GM19372 (cell line): ENCODE data around the gene FARP1.

ENCODE experiments used
- ATAC-seq: cut with Tn5 transposase; IDR thresholded peaks from one replicate; pipeline ENCODE4 v1.9.1; 2021; ENCODE audit warnings: mild to moderate bottlenecking, low read depth, moderate library complexity; ENCODE audit not compliant: unreplicated experiment

FARP1 gene

DNA sequence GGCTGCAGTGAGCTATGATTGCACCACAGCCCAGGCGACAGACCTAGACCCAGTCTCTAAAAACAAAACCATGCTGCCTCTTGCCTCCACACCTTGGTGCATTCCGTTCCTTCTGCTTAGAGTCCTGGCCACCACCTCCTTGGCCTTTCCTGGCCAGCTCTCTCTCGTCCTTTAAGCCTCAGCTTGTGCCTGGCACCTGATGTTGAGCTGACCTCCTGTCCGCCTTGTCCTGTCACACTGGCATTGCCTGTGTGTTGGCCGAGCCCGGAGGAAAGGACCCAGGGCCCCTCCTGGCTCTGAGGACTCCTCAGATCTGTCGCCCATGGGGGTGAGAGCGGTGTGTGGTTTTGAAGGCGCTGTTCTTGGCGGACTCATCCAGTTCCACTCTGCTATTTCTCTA is 290.8 kb downstream of the FARP1 start:
- ATAC-seq = no peak

DNA sequence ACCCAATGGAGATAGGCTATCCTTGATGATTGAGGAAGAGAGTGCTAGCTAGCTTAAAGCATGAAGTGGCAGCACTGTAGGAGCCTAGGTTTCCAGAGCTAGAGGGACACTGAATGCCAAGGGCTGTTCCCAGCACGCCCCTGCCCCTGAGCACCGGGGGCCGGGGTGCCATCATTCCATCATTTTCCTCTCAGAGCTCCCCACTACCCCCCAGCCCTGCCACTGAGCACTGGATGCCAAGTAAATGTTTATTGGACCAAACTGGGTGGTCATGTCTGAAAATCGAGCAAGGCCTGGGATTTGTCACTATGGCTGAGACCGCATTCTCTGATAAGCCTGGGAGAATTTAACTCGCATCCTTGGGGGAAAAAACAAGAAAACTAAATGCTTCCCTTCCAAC is 291.2 kb downstream of the FARP1 start:
- ATAC-seq = no peak

DNA sequence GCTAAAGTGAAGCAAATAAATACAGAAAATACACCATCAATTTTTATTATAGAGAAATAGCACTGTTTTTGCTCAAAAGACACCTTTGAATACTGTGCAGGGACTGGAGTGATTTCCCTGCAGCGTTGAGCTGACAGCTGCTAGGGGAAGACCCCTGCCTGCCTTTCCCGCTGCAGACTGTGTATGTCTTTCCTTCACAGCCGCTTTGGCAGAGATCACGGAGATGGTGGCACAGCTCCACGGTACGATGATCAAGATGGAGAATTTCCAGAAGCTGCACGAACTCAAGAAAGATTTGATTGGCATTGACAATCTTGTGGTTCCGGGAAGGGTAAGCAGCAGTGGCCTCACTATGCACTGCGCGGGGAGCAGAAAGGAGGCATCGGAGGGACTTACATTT is 292.5 kb downstream of the FARP1 start:
- ATAC-seq = no peak

DNA sequence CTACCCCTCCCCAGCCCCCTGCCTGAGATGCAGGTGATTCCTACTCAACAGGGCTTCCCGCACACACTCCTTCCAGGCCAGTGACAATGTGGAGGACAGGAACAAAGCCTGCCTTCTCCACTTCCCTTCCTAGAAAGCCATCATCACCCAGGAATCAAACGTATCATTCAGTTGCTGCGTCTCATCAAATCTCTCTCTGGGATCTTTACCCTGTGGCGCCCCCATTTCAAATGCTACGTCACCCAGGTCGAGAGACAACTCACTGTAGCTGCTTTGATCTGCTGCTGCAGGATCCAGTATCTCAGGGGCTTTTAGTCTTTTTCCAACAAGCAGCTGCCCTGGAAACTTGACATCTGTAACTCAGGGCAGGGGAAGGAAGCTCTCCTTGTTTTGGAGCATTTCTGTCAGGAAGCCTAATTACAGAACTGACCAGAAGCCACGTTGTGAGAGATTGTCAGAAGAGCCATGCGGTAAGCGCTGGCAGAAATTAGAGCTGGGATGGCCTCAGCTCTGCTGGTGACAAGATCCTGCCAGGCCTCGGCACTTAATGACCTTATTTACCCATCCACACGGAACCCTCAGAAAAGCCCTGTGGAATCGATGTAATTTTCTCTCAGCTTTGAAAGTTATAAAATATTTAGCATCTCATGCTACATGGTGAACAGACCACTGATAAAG is 293.5 kb downstream of the FARP1 start:
- ATAC-seq = no peak

DNA sequence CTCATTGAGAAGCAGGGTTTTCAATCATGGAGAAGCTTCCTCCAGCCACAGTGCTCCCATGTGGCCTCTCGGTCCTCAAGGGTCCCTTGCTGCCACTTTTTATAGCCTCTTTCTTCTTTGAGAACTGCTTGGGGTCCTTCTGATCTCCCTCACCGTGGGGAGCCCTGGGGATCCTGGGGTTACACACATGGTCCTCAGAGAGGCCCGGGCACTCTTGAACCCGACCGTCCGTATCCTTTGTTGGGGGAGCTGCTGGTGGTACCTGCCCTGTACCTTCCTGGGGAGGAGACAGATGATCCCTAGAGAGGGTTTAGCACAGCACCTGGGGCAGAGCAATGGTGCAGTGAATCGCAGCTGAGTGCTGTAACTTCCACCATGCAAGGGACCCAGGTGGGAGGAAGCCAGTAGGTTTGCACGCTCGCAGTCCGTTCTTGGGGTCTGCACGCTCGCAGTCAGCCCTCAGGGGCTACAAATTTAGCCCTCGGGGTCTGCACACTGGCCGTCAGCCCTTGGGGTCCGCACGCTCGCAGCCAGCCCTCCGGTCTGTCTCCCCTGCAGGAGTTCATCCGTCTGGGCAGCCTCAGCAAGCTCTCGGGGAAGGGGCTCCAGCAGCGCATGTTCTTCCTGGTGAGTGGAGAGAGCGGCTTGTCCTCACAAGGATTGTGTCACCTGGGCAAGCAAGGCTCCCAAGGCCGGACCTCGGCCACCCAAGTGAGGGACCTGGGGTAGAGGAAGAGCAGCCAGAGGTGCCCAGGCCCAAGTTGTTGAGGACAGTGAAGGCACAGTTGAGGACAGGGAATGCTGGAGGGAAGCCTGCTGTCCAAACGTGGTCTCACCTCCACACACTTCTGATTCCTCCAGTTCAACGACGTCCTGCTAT is 295.6 kb downstream of the FARP1 start:
- ATAC-seq = no peak

DNA sequence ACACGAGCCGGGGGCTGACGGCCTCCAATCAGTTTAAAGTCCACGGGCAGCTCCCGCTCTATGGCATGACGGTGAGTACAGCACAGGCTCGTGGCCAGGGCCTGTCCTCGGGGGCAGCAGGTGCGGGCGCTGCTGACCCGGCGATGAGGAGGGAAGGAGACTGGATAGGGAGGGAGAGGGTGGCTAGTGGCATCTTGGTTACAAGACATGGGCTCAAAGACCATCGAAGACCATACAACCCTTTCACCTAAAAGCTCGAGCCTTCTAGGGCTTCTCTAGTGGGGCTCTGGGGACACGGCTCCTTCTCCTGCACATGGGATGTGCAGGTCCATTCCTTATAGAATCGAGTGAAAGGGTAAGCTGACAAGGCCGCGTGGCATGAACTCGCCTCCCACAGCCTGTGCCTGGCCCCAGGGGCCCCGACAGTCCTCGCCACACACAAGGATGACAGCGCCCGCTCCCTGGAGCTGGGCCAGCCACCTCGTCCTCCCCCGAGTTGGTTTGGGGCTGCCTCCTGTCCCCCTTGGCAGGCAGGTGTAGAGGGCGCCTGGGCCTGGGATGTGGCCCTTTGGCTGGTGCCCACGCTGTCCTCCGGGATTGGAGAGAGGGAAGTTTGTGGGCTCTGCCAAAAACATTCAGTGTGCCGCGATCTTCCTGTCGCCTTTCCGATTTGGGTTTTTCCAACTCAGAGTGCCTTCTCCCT is 296.4 kb downstream of the FARP1 start:
- no peak for ATAC-seq

DNA sequence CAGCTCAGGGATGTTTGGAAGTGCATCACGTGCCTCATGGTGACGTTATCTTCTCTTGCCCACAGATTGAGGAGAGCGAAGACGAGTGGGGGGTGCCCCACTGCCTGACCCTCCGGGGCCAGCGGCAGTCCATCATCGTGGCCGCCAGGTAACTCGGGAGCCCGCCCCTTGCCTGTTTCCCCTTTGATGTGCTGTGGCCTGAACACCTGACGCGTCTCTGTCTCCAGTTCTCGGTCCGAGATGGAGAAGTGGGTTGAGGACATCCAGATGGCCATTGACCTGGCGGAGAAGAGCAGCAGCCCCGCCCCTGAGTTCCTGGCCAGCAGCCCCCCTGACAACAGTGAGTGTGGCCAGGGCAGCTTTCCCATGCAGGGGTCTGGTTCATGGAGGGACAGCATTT is 297.0 kb downstream of the FARP1 start:
- no peak for ATAC-seq

DNA sequence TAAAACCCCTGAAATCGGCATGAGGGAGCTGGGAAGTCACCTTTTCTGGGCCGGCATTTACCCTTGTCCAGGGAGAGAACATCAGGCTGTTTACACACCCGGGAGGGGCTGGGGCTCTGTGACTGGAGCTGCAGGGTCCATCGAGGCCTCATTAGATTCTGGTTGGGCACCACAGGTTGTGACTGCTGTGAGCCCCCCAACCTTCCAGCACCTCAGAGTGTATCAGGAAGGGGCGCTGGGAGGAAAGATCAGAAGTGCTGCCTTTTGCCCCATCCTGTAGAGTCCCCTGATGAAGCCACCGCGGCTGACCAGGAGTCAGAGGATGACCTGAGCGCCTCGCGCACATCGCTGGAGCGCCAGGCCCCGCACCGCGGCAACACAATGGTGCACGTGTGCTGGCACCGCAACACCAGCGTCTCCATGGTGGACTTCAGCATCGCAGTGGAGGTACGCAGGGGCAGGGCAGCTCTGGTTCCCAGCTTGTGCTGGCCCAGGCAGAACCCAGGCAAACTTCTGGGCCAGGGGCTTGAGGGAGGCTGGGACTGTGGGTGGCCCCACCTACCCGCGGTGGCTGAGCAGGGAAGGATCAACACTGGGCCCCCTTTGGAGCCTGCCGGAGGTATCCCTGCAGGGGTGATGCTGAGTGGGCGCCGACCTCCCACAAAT is 297.6 kb downstream of the FARP1 start:
- no peak for ATAC-seq

DNA sequence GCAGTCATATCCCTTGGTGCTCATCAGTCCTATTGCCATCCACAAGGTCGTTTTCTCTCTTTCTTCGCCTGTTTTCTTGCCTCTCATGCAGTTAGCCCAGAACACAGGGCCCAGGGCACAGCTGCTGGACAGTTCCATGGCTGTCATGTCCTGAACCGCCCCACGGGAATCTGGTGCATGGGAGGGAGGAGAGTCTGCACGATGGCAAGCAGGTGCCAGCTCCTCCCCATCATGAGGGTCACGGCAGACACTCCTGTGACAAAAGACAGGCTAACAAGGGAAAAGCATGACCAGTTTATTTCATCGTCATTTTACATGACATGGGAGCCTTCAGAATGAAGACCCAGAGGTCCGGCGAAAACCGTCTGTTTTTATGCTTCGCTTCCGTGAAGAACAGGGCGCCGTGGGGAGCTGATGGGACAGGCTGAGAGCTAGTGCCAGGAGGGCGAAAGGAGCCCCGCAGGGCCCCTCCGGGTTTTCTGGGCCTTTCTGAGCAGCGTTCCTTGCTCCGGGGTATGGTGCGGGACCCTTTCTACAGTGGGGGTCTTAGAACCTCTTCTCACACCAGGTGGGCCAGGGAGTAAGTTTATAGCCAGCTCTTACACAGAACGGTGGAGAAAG is 298.3 kb downstream of the FARP1 start:
- no peak for ATAC-seq

DNA sequence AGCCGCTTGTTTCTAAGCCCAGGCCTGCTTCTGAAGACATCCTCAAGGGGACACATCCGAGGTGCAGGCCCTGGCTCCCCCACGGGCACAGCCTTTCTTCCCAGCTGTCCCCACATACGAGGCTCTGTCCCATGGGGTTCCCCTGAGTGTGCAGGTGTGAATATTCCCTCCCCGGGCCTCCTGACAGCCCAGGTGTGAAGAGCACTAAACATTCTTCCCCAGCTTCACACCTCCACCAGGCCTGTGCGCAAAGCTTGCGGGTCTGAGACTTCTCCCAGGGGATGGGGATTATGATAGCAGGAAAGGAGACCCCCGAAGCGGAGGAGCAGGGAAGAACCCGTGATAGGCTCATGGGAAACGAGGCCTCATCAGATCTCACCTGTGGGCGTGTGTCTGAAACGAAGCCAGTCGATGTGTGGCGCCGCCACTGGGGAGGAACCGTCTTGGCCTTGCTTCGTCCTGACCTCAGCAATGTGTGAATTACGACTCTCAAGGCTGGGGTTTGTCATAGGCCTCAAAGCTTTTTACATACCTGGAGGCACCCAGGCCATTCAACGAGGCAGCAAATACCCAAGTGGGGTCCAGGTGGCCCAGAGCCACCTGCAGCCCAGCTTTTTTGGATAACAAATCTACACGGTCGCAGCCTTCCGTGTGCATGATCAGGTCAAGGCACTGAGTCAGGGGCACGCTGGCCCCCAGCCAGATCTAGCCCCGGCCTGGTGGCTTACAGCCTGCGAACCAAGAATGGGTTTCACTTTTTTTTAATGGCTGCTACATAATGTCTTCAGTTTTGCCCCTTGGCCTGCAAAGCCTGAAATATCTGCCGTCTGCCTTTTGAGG is 299.7 kb downstream of the FARP1 start:
- no peak for ATAC-seq

DNA sequence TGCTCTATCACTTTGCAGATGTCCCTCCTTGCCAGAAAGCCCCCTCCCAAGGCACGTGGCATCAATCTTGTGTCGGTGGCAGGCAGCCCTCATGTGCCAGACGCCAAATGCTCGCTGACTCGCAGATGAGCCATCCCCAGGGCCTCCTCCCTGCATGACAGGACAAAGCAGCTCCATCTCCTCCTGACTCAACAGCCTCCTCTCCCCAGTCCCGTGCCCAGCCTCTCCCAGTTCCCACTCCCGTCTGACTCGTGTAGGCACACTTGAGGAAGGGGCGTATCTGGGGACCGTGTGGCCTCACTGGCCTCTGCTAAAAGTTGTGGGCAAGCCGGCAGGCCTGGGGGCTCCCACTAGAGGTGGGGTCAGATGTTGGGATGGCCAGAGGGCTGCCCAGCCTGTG is 300.4 kb downstream of the FARP1 start:
- no peak for ATAC-seq

DNA sequence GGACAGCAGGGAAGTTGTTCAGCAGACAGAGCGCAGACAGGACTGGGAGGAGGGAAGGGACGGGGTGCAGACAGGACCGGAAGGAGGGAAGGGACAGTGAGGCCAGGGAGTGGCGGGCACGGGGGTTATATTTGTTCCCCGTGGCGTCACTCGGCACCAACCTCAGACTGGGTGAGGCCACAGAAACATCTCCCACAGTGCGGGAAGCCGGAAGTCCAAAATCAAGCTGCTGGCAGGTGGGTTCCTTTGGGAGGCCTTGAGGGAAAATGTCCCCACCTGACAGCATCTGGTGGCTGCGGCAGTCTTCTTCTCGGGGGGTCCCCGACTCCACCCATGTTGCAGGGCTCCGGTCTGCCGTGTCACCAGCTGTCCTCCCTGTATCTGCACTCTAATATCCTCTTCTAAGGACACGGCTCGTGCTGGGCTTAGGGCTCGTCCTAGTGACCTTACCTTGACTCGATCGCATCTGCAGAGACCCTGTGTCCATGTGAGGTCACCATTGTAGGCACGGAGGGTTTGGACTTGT is 301.0 kb downstream of the FARP1 start:
- ATAC-seq = no peak

DNA sequence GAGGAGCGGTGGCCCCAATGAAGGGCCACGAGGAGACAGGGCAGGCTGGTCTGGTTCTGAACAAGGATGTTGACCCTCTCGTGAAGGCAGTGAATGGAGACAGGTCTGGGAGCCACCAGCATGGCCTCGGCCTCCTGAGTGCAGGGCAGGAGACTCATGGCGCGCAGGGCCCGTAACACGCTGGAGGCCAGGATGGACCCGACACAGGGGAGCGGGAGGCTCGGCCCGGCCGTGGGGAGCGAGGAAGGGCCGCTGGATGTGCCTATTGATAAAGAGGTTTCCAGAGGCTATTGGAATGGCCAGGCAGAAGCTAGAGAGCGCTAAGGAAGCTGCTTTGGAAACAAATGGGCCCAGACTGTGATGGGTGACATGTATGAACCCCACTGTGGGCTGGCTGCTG is 301.5 kb downstream of the FARP1 start:
- ATAC-seq = no peak

DNA sequence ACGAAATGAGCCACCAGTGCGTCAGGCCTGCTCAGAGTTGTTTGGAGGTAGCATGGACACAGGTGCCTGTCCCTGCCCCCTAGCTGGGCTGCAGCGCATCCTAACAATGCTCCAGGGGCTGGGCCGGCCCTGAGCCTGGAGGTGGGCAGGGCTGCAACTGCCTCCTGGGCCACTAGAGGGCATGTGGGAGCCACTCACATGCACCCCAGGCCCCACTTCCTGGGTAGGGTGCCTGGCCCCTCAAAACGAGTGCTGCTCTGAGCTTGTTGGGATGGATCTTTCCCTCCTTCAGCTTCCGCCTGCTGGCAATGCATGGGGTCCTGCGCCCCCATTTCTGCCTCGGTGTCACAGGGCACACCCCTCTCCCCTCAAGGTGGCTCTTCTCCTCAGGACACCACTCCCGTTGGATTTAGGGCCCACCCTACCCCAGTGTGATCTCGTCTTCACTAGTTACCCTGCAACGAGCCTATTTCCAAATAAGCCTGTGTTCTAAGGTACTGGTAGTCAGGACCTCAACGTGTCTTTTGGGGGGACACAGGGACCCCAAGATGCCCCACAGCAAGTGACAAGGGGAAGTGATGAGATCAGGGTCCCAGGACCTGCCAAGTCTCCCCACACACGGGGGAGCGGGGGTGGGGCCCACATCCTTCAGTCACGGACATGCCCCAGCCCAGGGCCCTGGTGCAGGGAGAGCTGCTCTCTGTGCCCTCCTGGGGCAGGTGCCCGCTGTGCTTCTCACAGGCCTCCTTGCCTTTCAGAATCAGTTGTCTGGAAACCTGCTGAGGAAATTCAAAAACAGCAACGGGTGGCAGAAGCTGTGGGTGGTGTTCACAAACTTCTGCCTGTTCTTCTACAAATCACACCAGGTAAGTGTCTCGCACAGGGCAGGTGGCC is 302.7 kb downstream of the FARP1 start:
- peak; percentile 96 for ATAC-seq

DNA sequence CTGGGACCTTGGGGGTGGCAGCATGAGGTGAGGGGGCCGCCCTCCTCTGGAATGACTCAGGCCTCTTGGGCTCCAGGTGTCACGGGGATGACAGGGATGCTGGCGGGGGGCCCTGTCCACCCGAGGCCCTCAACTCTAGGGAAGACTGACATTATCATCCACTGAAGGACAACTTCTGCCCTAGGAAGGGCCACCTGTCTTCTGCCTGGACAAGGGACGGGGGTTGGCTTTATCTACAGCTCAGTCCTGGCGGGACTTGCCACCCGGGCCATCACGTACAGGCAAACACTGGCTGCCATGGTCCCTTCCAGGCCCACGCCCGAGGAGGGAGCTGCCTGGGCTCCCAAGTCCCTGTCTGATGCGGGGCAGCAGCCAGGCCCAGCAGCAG is 303.3 kb downstream of the FARP1 start:
- no peak for ATAC-seq

DNA sequence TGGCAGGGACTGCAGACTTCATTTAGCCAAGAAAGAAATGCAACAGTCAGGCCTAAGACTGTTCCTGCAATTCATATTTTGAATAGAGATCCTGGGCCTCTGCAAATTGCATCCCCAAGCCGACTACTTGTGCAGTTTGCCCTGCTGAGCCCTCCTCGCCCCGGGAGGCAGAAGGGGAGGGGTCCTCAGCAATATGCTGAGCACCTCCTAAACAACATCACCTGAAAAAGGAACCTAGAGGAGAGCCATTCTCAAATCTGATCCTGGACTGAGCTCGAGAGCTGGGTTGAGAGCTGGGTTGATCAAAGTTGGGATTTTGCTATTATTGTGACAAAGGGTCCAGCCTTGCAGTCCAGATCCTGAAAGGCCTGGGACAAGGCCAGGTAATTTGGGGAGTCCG is 304.2 kb downstream of the FARP1 start:
- ATAC-seq = no peak

DNA sequence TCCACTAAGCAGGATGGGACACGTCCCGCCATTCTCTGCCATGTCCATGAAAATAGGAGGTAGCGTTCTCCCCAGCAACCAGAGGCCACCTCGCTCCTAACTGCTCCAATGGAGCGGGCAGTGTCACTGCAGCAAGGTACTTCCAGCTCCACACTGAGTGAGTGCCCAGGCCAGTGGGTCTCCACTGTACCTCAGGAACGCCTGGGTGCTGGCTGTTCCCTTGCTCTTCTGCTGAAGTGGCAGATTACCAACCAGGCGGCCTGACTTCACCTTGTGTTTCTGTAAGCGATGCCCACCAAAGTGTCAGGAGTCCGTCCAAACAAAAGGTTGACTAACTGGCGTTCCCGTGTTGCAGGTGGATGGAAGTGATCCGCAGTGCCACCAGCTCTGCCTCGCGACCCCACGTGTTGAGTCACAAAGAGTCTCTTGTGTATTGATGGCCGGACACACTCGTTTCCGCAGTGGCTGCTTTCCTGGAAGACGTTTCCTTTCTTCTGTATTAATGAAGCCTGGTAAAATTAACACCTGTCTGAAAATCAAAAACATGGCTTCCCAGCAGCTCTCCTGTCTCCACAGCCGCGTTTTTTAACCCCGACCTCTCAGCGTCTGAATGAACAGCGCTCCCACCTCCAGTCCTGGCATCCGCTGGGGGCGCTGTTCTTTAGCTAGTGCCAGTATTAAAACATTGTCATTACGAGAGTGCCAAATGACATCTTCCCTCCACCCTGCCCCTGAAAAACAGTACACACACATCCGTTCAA is 305.2 kb downstream of the FARP1 start:
- ATAC-seq = no peak

DNA sequence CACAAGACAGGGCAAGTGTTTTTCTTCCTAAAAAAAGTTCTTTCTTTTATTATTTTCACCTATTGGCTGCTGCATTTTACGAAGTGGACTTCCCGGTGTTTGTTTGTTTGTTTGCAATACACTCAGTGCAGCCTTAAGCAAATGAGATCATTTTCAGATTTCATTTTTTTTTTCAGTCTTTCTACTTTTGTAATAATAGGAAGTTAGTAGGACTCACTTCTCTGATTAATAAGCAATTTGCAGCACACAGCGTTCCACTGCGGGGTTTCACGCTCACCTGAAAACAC is 305.7 kb downstream of the FARP1 start:
- ATAC-seq = no peak
